Activated naive CD4-positive, alpha-beta T cell treated with anti-CD3 and anti-CD28 coated beads for 36 hours (primary cell): Measurements from ENCODE around the gene ZNF891. TPM values are rescaled to one million over a fixed set of nuclear protein-coding genes. Genes with fewer than 3 reads are reported as not detected.

Experiments used
- CTCF ChIA-PET: fragments of 350-600 bp; sonication (Branson Sonifier 250); formaldehyde crosslinking; loops from one replicate; lab custom pipeline; 2021; ENCODE audit warnings: antibody characterized with exemption; lab: Charles Lee
- DNase-seq: peaks from one replicate; pipeline ENCODE4 v3.0.0-alpha.2; 2020
- H3K27ac Mint-ChIP-seq: one replicate; pipeline ENCODE4 v1.8.0; 2021; ENCODE audit warnings: mild to moderate bottlenecking, mixed read lengths
- H3K27me3 Mint-ChIP-seq: one replicate; pipeline ENCODE4 v1.8.0; 2021; ENCODE audit warnings: low read depth, mixed read lengths
- H3K36me3 Mint-ChIP-seq: one replicate; pipeline ENCODE4 v1.8.0; 2021; ENCODE audit warnings: low read depth, mixed read lengths
- H3K4me1 Mint-ChIP-seq: one replicate; pipeline ENCODE4 v1.8.0; 2021; ENCODE audit warnings: low read depth, mixed read lengths
- H3K4me3 Mint-ChIP-seq: one replicate; pipeline ENCODE4 v1.8.0; 2021; ENCODE audit warnings: mild to moderate bottlenecking, moderate library complexity, mixed read lengths
- H3K9me3 Mint-ChIP-seq: one replicate; pipeline ENCODE4 v1.8.0; 2021; ENCODE audit warnings: mixed read lengths
- intact Hi-C: fragments of 100-400 bp; cut with micrococcal nuclease; formaldehyde crosslinking; loops from one replicate; pipeline ENCODE4 v1.15.1; 2023
- total RNA-seq, 2 experiments: library from RNA; stranded (reverse); gene quantifications; one replicate each; pipeline ENCODE4 v1.2.3, GENCODE V29; 2021

The ZNF891 gene
- total RNA-seq, 2 experiments from 2014 or later = 1.1 to 1.2 TPM

DNA sequence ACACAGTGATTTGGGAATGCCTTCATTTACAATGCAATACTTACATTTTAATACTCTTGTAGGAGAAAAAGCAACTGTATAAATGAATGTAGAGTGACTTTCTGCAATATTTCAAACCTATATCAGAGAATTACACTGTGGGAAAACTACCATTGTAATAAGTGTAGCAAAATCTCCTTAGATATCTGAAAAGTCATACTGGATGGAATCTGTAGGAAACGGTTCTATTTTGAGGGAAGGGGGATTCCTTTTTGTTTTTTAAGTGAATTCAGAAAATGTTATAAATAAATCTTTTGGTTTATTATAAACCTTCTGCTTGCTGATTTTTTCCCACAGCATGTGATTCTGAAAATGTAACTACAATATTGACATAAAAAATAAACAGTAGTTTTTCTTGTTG lies 23.0 kb downstream of the ZNF891 start:
- H3K27ac Mint-ChIP-seq = no peak overlapping the region
- intact Hi-C loops = no loop called here
- peaks cover 86% of the 10 kb centered on the region for H3K36me3 Mint-ChIP-seq
- H3K4me3 Mint-ChIP-seq = no peak overlapping the region
- peaks cover 83% of the 10 kb centered on the region for H3K9me3 Mint-ChIP-seq
- no peak for DNase-seq
- no peaks in the 10 kb centered on the region for H3K4me1 Mint-ChIP-seq
- CTCF ChIA-PET = interaction anchor here (0.6 kb wide), 1 partner anchor 16 kb away, joined by 5 read pairs; no protein-coding TSS in a partner anchor
- no peaks in the 10 kb centered on the region for H3K27me3 Mint-ChIP-seq

DNA sequence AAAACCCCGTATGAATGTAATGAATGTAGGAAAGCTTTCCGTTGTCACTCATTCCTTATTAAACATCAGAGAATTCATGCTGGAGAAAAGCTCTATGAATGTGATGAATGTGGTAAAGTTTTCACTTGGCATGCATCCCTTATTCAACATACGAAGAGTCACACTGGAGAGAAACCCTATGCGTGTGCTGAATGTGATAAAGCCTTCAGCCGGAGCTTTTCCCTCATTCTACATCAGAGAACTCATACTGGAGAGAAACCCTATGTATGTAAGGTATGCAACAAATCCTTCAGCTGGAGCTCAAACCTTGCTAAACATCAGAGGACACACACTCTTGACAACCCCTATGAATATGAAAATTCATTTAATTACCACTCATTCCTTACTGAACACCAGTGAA lies 23.8 kb downstream of the ZNF891 start:
- H3K4me1 Mint-ChIP-seq = no peaks in the 10 kb centered on the region
- intact Hi-C loops = no loop called here
- no peak overlapping the region for H3K4me3 Mint-ChIP-seq
- peaks cover 83% of the 10 kb centered on the region for H3K9me3 Mint-ChIP-seq
- CTCF ChIA-PET = no interaction called here
- no peak for DNase-seq
- H3K27me3 Mint-ChIP-seq = no peaks in the 10 kb centered on the region
- peaks cover 91% of the 10 kb centered on the region for H3K36me3 Mint-ChIP-seq
- no peak overlapping the region for H3K27ac Mint-ChIP-seq

DNA sequence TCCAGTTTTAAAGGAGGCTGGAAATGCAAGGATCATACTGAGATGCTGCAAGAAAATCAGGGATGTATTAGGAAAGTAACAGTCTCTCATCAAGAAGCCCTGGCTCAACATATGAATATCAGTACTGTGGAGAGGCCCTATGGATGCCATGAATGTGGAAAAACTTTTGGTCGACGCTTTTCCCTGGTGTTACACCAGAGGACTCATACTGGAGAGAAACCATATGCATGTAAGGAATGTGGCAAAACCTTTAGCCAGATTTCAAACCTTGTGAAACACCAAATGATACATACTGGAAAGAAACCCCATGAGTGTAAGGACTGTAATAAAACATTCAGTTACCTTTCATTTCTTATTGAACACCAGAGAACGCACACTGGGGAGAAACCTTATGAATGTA lies 24.5 kb downstream of the ZNF891 start:
- Mint-ChIP-seq H3K27ac (no peak overlapping the region), H3K9me3 (peaks cover 83% of the 10 kb centered on the region), H3K4me1 (no peaks in the 10 kb centered on the region), H3K27me3 (no peaks in the 10 kb centered on the region), H3K36me3 (peaks cover 91% of the 10 kb centered on the region), H3K4me3 (no peak overlapping the region)
- DNase-seq = no peak
- CTCF ChIA-PET = no interaction called here
- intact Hi-C loops = no loop called here

DNA sequence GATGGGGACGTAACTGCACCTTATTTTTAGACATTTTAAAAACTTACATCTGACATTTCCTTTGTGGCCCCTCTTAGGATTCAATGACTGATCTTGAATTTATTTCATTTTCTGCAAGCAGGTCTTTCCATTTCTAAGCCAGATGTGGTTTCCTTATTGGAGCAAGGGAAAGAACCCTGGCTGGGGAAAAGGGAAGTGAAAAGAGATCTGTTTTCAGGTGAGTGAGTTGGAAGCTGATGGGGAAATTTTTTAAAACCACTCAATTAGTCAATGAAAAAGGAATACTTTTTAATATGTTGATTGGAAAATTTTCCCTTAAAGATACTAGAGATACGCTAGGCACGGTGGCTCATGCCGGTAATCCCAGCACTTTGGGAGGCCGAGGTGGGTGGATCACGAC lies 46.7 kb downstream of the ZNF891 start:
- no peaks in the 10 kb centered on the region for H3K27me3 Mint-ChIP-seq
- peaks cover 13% of the 10 kb centered on the region for H3K4me1 Mint-ChIP-seq
- peaks cover 77% of the 10 kb centered on the region for H3K36me3 Mint-ChIP-seq
- H3K4me3 Mint-ChIP-seq = no peak overlapping the region
- no peak overlapping the region for H3K27ac Mint-ChIP-seq
- H3K9me3 Mint-ChIP-seq = peaks cover 56% of the 10 kb centered on the region
- intact Hi-C loops = no loop called here
- CTCF ChIA-PET = no interaction called here
- no peak for DNase-seq

DNA sequence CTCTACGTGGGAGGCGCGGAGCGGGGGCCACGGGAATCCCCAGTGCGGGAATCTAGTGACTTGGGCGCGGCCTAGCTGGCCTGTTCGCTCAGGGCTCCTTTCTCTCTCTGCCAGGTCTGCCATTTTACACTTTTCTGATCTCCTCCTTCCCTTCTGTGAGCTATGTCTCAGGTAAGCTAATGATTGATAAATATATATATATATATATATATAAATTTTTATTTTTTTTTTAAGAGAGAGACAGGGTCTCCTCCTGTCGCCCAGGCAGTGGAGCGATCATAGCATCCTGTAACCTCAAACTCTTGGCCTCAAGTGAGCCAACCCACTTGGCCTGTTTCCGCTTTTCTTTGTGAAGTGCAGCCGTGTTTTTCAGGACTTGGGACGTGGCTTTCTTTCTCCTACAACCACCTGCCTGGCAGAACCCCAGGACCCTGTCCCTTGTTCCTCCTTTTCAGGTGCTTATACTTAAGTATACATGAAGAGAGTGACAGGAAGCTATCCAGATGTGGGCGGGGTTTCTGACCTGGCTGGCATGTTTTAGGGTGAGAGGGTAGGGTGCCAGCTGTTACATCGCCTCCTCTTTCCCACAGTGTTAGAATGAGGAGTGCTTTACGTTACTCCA lies 48.8 kb downstream of the ZNF891 start:
- Mint-ChIP-seq H3K4me1 (peaks cover 13% of the 10 kb centered on the region), H3K36me3 (peaks cover 64% of the 10 kb centered on the region), H3K4me3 (no peak overlapping the region), H3K27me3 (no peaks in the 10 kb centered on the region), H3K9me3 (peaks cover 58% of the 10 kb centered on the region), H3K27ac (no peak overlapping the region)
- CTCF ChIA-PET = no interaction called here
- intact Hi-C loops = loop anchor here (2.0 kb wide), 1 partner anchor 252 kb away; the partner anchor contains the start of gene GOLGA3
- DNase-seq = peak; percentile 8

DNA sequence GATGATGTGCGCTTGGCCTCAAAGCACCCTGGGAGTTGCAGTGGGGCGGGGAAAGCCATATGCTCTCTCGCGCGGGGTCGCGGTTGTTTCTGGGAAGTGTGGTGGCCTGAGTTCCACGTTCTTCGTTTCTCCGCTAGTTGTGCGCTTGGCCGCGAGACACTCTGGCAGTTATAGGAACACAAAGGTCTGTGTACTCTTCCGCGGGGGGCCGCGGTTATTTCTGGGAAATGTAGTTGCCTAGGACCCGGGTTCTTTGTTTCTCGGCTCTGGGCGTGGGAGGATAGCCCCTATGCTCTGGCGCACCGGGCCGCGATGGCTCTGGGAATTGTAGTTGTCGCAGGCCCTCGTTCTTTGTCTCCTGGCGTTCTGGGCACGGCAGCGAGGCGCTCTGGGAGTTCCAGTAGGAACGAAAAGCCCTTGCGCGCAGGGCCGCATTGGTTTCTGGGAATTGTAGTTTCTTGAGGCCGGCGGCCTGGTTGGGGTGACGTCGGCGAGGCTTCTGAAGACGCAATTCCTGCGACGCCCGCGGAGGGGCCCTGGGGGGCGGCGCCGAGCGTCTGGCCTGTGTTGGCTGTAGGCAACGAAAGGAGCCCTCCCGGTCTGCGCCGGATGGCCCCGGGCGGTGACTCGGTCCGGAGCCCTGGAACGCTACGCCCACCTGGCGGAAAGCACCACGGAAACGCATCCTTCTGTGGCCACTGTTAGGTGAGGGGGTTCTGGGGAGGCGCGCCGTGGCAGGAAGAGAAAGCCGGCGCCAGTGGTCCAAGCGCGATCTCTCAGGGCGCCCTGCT lies 49.5 kb downstream of the ZNF891 start, which contains the start of gene ZNF140:
TSS of gene ZNF140 (plus strand) at position 556 of the 791 bp plus-strand sequence. CDS start 398 bp downstream, outside the sequence.
- no peaks in the 10 kb centered on the region for H3K27me3 Mint-ChIP-seq
- DNase-seq = peak; percentile 95
- intact Hi-C loops = loop anchor here (1.0 to 2.0 kb wide), 9 partner anchors 43 to 393 kb away; partner anchors contain the start of genes CHFR, GOLGA3, POLE and PXMP2
- peaks cover 57% of the 10 kb centered on the region for H3K9me3 Mint-ChIP-seq
- CTCF ChIA-PET = interaction anchor here (0.8 kb wide), 1 partner anchor 100 kb away, joined by 3 read pairs; no protein-coding TSS in a partner anchor
- H3K4me3 Mint-ChIP-seq = no peak within 1 kb of the TSS
- H3K4me1 Mint-ChIP-seq = peaks cover 13% of the 10 kb centered on the region
- H3K27ac Mint-ChIP-seq = no peak within 1 kb of the TSS
- peaks cover 57% of the 10 kb centered on the region for H3K36me3 Mint-ChIP-seq

DNA sequence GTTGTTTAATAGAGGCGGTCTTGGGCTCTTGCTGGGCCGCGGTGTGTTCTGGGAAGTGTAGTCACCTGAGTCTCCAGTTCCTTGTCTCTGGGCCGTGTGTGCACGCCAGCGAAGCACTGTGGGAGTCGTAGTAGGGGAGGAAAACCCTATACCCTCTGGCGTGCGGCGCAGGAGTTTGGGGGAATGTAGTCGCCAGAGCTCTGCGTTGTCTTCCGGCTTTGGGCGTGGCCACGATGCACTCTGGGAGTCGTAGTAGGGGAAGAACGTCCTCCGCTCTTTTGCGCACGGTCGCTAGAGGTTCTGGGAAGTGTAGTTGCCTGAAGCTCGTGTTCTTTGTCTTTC lies 50.1 kb downstream of the ZNF891 start:
- H3K4me1 Mint-ChIP-seq = peaks cover 13% of the 10 kb centered on the region
- H3K36me3 Mint-ChIP-seq = peaks cover 52% of the 10 kb centered on the region
- intact Hi-C loops = loop anchor here (1.0 to 2.0 kb wide), 9 partner anchors 43 to 393 kb away; partner anchors contain the start of genes CHFR, GOLGA3, POLE and PXMP2
- peaks cover 54% of the 10 kb centered on the region for H3K9me3 Mint-ChIP-seq
- CTCF ChIA-PET = interaction anchor here (0.8 kb wide), 1 partner anchor 101 kb away, joined by 3 read pairs; no protein-coding TSS in a partner anchor
- no peak overlapping the region for H3K27ac Mint-ChIP-seq
- H3K27me3 Mint-ChIP-seq = no peaks in the 10 kb centered on the region
- H3K4me3 Mint-ChIP-seq = no peak overlapping the region
- peak; percentile 98 for DNase-seq

DNA sequence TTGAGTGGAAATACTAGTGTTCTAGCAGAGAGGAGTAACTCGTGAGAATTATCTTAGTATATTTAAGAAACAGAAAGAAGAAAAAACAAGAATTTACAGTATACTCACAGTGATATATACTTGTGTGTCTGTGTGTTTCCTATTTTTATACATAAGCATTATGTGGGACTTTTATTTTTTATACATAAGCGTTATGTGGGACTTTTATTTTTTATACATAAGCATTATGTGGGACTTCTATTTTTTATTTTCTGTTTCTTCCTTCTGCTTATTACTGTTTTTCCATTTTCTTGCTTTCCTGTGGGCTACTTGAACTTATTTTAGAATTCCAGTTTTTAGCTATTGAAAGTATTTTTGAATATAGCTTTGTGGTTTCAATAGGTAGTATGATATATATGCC lies 56.2 kb downstream of the ZNF891 start:
- H3K27me3 Mint-ChIP-seq = no peaks in the 10 kb centered on the region
- H3K36me3 Mint-ChIP-seq = peaks cover 18% of the 10 kb centered on the region
- intact Hi-C loops = no loop called here
- no peak overlapping the region for H3K27ac Mint-ChIP-seq
- DNase-seq = no peak
- no peak overlapping the region for H3K4me3 Mint-ChIP-seq
- H3K9me3 Mint-ChIP-seq = peaks cover 46% of the 10 kb centered on the region
- H3K4me1 Mint-ChIP-seq = no peaks in the 10 kb centered on the region
- CTCF ChIA-PET = no interaction called here

DNA sequence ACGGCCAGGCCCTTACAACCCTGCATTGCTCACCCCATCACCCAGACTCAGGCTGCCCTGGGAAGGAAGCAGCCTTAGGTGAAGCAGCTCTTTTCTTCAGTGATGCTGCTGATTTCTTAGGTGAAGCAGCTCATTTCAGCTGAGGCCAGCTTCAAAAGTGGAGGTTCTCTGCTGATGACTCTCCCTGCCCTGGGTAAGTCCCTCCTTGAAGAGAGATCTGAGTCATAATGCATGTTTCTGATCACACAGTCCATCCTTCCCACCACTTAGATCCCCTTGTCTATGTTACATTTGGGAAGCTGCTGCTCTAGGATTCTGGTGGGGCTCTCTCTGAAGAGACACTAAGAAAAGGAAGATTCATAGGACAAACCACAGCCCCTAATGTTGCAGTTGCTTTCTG lies 66.5 kb downstream of the ZNF891 start:
- DNase-seq = no peak
- Mint-ChIP-seq H3K4me1 (no peaks in the 10 kb centered on the region), H3K4me3 (no peak overlapping the region), H3K36me3 (peaks cover 47% of the 10 kb centered on the region), H3K27ac (no peak overlapping the region), H3K27me3 (no peaks in the 10 kb centered on the region), H3K9me3 (peaks cover 75% of the 10 kb centered on the region)
- CTCF ChIA-PET = no interaction called here
- intact Hi-C loops = no loop called here

DNA sequence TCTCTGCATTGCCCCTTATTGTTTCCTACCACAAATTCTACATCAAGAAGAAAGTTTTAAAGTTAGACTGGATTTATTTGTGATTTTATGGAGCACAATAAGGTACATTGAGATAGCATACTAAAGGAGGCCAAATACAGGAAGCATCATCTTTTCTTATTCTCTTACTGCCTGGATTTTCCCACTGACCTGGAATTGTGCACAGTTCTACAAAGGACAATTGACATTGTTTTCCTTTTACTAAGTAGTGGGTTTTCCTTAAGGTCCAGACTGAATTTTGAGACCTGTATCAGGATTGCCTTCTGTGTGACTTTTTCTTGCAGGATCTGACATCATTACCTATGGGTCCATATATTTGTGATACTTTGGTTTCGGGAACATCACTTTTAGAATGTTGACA lies 68.1 kb downstream of the ZNF891 start:
- Mint-ChIP-seq H3K27ac (no peak overlapping the region), H3K4me1 (no peaks in the 10 kb centered on the region), H3K36me3 (peaks cover 59% of the 10 kb centered on the region), H3K4me3 (no peak overlapping the region), H3K27me3 (no peaks in the 10 kb centered on the region), H3K9me3 (peaks cover 80% of the 10 kb centered on the region)
- no peak for DNase-seq
- intact Hi-C loops = no loop called here
- CTCF ChIA-PET = no interaction called here

DNA sequence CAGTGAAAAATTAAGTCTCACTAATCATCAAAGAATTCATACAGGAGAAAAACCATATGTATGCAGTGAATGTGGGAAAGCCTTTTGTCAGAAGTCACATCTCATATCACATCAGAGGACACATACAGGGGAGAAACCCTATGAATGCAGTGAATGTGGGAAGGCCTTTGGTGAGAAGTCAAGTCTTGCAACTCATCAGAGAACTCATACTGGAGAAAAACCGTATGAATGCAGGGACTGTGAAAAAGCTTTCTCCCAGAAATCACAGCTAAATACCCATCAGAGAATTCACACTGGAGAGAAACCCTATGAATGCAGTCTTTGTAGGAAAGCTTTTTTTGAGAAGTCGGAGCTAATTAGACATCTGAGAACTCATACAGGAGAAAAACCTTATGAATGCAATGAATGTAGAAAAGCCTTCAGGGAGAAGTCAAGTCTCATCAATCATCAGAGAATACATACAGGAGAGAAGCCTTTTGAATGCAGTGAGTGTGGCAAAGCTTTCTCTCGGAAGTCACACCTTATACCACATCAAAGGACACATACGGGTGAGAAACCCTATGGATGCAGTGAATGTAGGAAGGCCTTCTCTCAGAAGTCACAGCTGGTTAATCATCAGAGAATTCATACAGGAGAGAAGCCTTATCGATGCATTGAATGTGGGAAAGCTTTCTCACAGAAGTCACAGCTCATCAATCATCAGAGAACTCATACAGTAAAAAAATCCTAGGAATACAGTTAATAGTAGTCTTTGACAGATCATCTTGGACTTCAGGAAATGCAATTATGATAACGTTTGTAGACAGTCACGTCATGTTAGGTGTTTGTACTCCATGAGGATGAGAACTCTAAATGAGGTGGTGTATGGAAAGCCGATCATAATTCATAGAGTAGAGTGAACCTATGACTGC lies 71.6 kb downstream of the ZNF891 start:
- CTCF ChIA-PET = interaction anchor here (0.6 to 1.3 kb wide), 3 partner anchors 12 to 44 kb away, joined by 3 to 4 read pairs (median 3); no protein-coding TSS in a partner anchor
- Mint-ChIP-seq H3K4me3 (no peak overlapping the region), H3K4me1 (no peaks in the 10 kb centered on the region), H3K27ac (no peak overlapping the region), H3K36me3 (peaks cover 68% of the 10 kb centered on the region), H3K9me3 (peaks cover 66% of the 10 kb centered on the region), H3K27me3 (no peaks in the 10 kb centered on the region)
- intact Hi-C loops = no loop called here
- DNase-seq = no peak

DNA sequence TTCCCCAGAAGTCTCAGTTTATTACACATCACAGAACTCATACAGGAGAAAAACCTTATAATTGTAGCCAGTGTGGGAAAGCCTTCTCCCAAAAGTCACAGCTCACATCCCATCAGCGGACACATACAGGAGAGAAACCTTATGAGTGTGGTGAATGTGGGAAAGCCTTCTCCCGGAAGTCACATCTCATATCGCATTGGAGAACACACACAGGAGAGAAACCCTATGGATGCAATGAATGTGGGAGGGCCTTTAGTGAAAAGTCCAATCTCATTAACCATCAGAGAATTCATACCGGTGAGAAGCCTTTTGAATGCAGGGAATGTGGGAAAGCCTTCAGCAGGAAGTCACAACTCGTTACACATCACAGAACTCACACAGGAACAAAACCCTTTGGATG lies 72.6 kb downstream of the ZNF891 start:
- peaks cover 63% of the 10 kb centered on the region for H3K9me3 Mint-ChIP-seq

More for the DNA sequence above, 72.6 kb downstream of the ZNF891 start:
- Mint-ChIP-seq H3K27ac (no peak overlapping the region), H3K36me3 (peaks cover 69% of the 10 kb centered on the region), H3K4me1 (no peaks in the 10 kb centered on the region), H3K27me3 (no peaks in the 10 kb centered on the region), H3K4me3 (no peak overlapping the region)
- CTCF ChIA-PET = interaction anchor here (0.6 to 1.3 kb wide), 3 partner anchors 19 to 24 kb away, joined by 3 to 4 read pairs (median 3); no protein-coding TSS in a partner anchor
- intact Hi-C loops = no loop called here
- no peak for DNase-seq
